ENCODE data around the gene SYT6.

DNA sequence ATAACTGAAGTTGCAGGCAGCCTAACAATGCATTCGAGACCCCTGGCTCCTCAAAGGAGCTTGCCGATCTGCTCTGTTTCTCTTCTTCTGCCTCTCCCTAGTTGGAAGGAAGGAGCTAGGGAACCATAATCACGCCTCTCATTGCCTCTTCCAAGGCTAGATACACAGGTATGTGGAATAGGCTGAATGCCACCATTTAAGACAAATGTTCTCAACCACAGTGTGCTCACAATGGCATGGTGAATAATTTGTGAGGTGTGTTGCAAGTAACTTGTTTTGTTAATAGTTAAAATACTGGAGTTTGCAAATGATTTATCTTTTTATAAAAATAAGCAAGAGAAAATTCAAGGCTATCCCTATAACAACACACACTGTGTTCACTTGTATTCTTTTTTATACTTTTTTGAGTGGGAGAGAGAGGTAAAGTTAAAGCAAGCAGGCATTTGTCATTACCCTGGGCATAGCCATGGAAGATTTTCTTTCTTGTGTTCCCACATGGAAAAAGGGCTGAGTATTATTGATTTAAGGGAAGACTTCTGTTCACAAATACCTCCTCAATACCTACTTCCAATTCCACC, 45.4 kb upstream of the SYT6 start:
- no peak for TF ChIP-seq POLR2AphosphoS5 (IDR thresholded peaks at IDR 0.05)
- TF ChIP-seq, protein P1, sequence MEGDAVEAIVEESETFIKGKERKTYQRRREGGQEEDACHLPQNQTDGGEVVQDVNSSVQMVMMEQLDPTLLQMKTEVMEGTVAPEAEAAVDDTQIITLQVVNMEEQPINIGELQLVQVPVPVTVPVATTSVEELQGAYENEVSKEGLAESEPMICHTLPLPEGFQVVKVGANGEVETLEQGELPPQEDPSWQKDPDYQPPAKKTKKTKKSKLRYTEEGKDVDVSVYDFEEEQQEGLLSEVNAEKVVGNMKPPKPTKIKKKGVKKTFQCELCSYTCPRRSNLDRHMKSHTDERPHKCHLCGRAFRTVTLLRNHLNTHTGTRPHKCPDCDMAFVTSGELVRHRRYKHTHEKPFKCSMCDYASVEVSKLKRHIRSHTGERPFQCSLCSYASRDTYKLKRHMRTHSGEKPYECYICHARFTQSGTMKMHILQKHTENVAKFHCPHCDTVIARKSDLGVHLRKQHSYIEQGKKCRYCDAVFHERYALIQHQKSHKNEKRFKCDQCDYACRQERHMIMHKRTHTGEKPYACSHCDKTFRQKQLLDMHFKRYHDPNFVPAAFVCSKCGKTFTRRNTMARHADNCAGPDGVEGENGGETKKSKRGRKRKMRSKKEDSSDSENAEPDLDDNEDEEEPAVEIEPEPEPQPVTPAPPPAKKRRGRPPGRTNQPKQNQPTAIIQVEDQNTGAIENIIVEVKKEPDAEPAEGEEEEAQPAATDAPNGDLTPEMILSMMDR (IDR thresholded peaks at IDR 0.05 in 8 of 11, conservative IDR thresholded peaks at IDR 0.05 in 3 of 11): no peak
- no peak for TF ChIP-seq POLR2A (IDR thresholded peaks at IDR 0.05)
